Measurements from ENCODE around the gene AHNAK.
"Not testable (repeated sequence)": the region's sequence is repeated elsewhere in the genome, so short reads cannot be mapped to it uniquely, and the experiment has no call there.

The AHNAK gene

GRCh38 chr11:62552485-62553079, 6.0 kb upstream of the AHNAK start:
- peak in 1 of 5 experiments; percentile 35 for DNase-seq

- not testable (repeated sequence) for DNase-seq
These were observed 3.9 kb upstream of the AHNAK start for GRCh38 chr11:62550478-62550877.

- no peak for DNase-seq
These were observed 2.1 kb upstream of the AHNAK start for GRCh38 chr11:62548545-62549335.

- no peak for DNase-seq
These were observed 1.2 kb upstream of the AHNAK start for GRCh38 chr11:62547691-62548281.

GRCh38 chr11:62546929-62547625, 471 bp upstream of the AHNAK start:
- DNase-seq: no peak

- peak in 3 of 5 experiments; percentile 43 to 61 (median 47) for DNase-seq
These were observed 966 bp downstream of the AHNAK start for GRCh38 chr11:62545437-62546243.

- peak in 1 of 5 experiments; percentile 45 for DNase-seq
These were observed 1.8 kb downstream of the AHNAK start for GRCh38 chr11:62544581-62545436.

GRCh38 chr11:62543680-62544444, 2.7 kb downstream of the AHNAK start:
- DNase-seq: no peak

- peak; percentile 61 to 81 (median 69) for DNase-seq
These were observed 3.6 kb downstream of the AHNAK start for GRCh38 chr11:62542750-62543567.

GRCh38 chr11:62542111-62542745, 4.4 kb downstream of the AHNAK start:
- peak in 1 of 5 experiments; percentile 63 for DNase-seq

- peak in 1 of 5 experiments; percentile 87 for DNase-seq
These were observed 5.6 kb downstream of the AHNAK start for GRCh38 chr11:62540804-62541701.

- DNase-seq: peak in 2 of 5 experiments; percentile 54
These were observed 7.2 kb downstream of the AHNAK start for GRCh38 chr11:62539238-62539925.

GRCh38 chr11:62538470-62539237, 8.0 kb downstream of the AHNAK start:
- no peak for DNase-seq

- no peak for DNase-seq
These were observed 10.2 kb downstream of the AHNAK start for GRCh38 chr11:62536301-62536957.

- DNase-seq: no peak
These were observed 10.8 kb downstream of the AHNAK start for GRCh38 chr11:62535802-62536201.
